GM18526 (cell line): ENCODE measurements around the gene NFAM1.

ENCODE experiments used
- POLR2A ChIP-seq: IDR thresholded peaks from 3 replicates; pipeline ENCODE4 v1.6.1; 2011; ENCODE audit not compliant: insufficient read length; ENCODE audit errors: extremely low read depth

The NFAM1 gene

GRCh38 chr22:42431401-42432019 is 693 bp downstream of the NFAM1 start:
- no peak for TF ChIP-seq POLR2A

- no peak for TF ChIP-seq POLR2A
Measured at GRCh38 chr22:42430528-42431125, 1.6 kb downstream of the NFAM1 start.

GRCh38 chr22:42428760-42429159 is 3.4 kb downstream of the NFAM1 start:
- TF ChIP-seq POLR2A, result no peak

- TF ChIP-seq POLR2A, result no peak
Measured at GRCh38 chr22:42428025-42428424, 4.2 kb downstream of the NFAM1 start.

GRCh38 chr22:42427167-42427566 is 5.0 kb downstream of the NFAM1 start:
- no peak for TF ChIP-seq POLR2A

- TF ChIP-seq POLR2A, result no peak
Measured at GRCh38 chr22:42425989-42426355, 6.2 kb downstream of the NFAM1 start.

- TF ChIP-seq POLR2A, result no peak
Measured at GRCh38 chr22:42425337-42425988, 6.7 kb downstream of the NFAM1 start.

- no peak for TF ChIP-seq POLR2A
Measured at GRCh38 chr22:42419243-42419881, 12.8 kb downstream of the NFAM1 start.

GRCh38 chr22:42418811-42419242 is 13.4 kb downstream of the NFAM1 start:
- no peak for TF ChIP-seq POLR2A

- TF ChIP-seq POLR2A, result no peak
Measured at GRCh38 chr22:42417645-42418305, 14.4 kb downstream of the NFAM1 start.

- TF ChIP-seq POLR2A, result no peak
Measured at GRCh38 chr22:42416671-42417230, 15.5 kb downstream of the NFAM1 start.

- no peak for TF ChIP-seq POLR2A
Measured at GRCh38 chr22:42414565-42415303, 17.5 kb downstream of the NFAM1 start.

- TF ChIP-seq POLR2A, result no peak
Measured at GRCh38 chr22:42414021-42414420, 18.2 kb downstream of the NFAM1 start.

- no peak for TF ChIP-seq POLR2A
Measured at GRCh38 chr22:42412744-42413333, 19.4 kb downstream of the NFAM1 start.
